ENCODE results near the gene ALKBH6.

GRCh38 chr19:36051236-36051635 lies 37.2 kb upstream of the ALKBH6 start:
- TF ChIP-seq, protein P1, sequence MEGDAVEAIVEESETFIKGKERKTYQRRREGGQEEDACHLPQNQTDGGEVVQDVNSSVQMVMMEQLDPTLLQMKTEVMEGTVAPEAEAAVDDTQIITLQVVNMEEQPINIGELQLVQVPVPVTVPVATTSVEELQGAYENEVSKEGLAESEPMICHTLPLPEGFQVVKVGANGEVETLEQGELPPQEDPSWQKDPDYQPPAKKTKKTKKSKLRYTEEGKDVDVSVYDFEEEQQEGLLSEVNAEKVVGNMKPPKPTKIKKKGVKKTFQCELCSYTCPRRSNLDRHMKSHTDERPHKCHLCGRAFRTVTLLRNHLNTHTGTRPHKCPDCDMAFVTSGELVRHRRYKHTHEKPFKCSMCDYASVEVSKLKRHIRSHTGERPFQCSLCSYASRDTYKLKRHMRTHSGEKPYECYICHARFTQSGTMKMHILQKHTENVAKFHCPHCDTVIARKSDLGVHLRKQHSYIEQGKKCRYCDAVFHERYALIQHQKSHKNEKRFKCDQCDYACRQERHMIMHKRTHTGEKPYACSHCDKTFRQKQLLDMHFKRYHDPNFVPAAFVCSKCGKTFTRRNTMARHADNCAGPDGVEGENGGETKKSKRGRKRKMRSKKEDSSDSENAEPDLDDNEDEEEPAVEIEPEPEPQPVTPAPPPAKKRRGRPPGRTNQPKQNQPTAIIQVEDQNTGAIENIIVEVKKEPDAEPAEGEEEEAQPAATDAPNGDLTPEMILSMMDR (conservative IDR thresholded peaks at IDR 0.05; ENCODE audit: low read depth in 2 of 2): peak; percentile 79 to 97
- TF ChIP-seq POLR2AphosphoS5 (IDR thresholded peaks at IDR 0.05; ENCODE audit: low read depth): no peak
